ENCODE data around the gene KHDC4.

The KHDC4 gene

DNA sequence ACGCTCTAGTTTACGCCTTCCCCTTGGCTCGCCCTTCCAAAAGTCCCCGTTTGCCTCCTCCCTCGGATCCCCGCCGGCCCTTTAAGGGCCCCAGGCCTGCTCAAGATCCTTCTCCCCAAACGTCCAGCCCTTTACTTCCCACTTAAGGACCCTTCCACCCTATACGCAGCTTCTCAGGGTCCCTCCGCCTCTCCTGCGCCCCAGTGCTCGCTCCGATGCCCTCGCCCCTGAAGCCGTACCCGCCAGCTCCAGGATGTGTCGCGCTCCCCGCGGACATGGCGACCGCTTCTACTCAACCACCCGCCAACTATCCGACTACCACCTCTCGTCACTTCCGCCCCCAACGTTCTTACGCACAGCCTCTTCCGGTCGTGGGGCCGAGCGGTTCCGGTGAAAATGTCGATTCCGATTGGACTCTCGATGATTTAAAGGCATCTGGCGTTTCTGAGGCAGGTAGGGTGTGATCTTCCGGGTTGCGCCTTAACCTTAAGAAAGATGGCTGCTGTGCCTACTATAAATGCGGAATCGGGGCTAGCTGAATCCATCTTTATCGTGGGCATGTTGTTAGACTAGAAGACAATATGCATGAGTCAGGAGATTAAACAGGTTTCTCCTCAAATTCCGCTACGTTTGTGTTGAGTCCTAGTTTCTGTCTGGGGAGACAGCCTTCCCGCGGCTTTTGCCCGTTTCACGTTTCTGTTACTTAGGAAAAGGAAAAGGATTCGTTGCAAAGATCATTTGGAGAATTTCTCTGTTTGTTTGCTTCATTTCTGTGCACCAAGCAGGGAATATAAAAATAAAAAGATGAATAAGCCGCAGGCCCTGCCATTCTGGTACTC is at the start of gene KHDC4:
Gene KHDC4 (minus strand): TSS at position 317 of the 839 bp plus-strand sequence. CDS start 40 bp downstream, at position 277.
- peak; percentile 89 for DNase-seq (ENCODE audit: low read depth)

DNA sequence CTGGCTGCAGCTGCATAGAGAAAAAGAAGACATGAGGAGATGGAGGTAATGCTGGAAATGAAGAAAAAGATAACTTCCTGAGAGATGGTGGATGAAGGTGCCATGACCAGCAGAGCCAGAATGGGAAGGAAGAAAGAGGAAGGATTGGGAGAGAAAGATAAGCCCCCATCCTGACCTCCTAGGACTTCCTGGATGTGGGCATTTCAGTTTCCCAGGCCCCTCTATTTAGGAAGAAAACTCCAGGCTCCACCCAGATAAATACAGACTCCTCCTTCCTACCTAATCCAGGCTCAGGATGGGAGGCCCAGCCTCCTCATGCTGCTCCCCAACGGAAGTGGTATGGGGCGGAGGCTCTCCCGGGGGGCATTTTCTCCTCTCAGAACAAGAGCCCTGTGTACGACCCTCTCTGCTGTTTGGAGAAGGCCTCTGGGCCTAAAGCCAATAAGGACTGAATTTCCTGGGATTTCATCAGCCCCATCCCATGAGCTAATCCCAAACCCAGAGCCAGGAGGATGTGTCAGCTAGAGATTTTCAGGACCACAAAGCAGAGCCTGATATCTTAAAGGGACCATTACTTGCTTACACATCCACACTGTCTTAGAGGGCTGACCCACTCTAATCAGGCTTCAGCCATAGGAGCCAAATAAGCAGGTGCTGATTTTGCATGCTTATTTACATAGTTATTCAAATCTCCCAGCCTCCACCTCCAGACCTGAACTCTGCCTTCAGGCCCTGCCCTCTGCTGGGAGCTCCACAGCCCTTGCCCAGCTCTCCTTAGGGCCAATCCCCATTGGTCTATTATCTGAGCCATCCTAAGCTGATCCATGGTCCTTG is 49.2 kb upstream of the KHDC4 start:
- no peak for DNase-seq (ENCODE audit: low read depth)

GRCh38 chr1:155982106-155982505 is 47.9 kb upstream of the KHDC4 start:
- DNase-seq (ENCODE audit: low read depth), result no peak

GRCh38 chr1:155981266-155982088 is 47.3 kb upstream of the KHDC4 start:
- DNase-seq (ENCODE audit: low read depth), result no peak

- no peak for DNase-seq (ENCODE audit: low read depth)
These were observed 45.6 kb upstream of the KHDC4 start for GRCh38 chr1:155979597-155980343.

- no peak for DNase-seq (ENCODE audit: low read depth)
These were observed 44.8 kb upstream of the KHDC4 start for GRCh38 chr1:155978973-155979429.

DNA sequence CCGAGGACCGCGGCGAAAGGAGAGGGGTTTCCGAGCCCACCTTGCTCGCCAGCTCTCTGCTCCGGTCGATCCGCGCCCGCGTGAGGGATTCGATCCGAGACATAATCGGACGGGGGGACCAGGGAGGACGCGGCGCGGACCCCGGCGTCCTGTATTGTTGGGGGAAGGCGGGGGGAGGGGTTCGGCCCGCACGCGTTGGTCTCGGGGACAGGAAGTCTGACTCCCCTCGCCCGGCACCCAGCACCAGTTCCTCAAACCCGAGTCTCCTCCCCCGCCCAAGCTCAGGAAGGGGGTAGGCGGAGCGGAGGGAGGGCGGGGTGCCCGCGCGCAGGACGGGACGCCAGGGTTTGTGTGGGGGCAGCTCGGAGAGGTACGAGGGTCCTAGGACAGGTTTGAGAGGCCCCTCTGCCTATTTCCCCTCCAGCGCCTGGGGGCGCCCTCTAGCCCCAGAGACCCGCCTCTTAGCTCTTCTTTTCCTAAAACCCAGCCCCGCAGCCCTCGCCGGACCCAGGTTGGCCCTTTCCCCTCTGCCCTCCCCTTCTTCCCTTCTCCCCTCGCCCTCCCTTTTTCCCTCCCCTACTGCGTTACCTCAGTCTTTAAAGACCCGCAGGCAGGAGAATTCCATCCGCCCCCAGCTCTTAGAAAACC is 44.2 kb upstream of the KHDC4 start, which contains the start of gene ARHGEF2:
Gene ARHGEF2 (minus strand): TSS at position 223 of the 648 bp plus-strand sequence. CDS start 120 bp downstream, at position 103.
- peak; percentile 78 for DNase-seq (ENCODE audit: low read depth)

DNA sequence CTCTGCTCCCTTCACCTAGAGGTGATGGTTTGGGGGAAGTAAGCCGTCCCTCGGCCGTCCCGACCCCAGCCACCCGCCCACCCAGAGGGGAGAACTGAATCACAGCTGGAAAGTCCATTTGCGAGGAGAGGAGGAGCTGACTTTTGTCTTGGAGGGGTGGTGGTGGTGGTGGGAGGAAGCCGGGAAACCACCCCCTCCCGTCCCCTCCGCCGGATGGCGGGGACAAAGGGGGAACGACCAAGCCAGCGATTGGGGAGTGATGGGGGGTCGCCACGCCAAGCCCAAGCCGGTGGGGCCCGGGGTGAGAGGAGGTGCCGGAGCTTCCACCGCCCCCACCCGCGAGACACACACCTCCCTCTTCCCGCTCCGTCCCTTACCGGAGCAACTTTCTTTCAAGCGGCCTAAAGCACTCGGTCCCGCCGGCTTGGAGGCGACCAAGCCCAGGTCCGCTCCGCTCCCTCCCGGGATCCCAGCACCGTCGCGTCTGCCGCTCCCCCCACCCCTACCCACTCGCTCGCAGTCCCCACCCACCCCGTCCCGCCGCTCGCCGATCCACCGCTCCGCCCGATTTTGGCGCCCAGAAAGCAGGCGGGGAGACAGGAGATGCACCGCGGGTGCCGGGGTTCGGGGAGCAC is 43.6 kb upstream of the KHDC4 start:
- peak; percentile 62 for DNase-seq (ENCODE audit: low read depth)

DNA sequence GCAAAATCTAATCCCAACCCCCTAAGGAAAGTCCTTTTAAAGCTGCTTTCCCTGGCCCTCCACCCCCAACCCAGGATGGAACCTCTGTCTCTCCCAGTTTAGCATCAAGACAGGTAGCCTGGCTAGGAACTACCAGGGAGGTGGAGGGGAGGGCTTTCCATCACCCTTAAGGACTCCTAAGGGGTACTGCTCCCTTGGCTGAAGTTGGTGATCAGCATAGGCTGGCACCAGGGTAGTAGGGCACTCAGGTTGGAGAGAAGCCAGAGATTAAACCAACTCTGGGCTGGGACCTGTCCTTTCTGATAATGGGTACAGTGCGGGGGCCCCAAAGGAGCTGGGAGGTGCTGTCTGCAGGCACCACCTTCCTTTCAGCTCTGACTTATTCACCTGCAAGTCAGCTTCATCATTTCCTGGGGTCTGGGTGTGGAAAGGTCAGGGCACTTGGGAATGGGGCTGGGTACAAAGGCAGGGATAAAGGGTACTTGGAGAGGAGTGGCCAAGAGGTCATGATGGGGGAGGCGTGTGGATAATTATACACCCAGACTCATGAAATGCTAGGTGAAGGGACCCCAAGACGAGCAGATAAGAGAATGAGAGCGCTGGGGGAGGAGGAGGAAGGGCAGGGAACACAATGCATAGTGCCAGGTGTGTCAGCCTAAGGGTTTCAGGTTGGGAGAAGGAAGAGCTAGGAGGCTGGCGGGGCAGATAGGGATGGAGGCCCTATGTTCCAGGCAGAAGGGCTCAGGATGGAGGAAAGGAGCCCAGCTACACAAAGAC is 42.9 kb upstream of the KHDC4 start:
- DNase-seq (ENCODE audit: low read depth), result no peak

GRCh38 chr1:155976062-155976912 is 42.1 kb upstream of the KHDC4 start:
- no peak for DNase-seq (ENCODE audit: low read depth)

DNA sequence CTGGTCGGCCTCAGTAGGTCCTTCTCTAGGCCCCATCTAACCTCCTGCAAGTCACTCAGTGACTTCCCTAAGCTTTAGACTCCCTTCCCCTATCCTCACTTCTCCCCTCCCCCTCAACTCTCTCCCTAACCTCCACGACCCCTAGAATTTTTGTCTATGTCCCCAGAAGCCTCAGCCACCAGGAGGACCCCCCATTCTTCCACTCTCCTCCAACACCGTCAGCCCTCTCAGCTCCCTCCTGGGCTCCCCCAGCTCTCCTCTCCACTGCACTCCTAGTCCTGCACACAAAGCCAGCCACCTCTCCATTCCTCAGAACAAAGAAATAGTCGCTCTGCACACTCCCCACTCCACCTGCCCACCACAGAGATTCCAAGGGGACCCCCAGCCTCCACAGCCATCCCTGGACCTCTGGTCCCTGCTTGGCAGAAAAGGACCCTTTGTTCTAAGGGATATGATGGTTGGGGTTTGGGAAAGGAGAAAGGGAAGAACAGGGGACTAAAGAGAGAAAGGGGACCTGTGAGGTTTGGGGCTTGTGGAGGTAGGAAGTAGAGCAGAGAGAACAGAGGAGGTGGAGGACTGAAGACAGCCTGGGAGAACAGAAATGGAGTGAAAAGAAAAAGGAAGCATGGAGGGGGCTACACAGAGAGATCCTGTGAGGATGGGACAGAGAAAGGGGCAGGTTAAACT is 41.3 kb upstream of the KHDC4 start:
- no peak for DNase-seq (ENCODE audit: low read depth)

- no peak for DNase-seq (ENCODE audit: low read depth)
These were observed 40.2 kb upstream of the KHDC4 start for GRCh38 chr1:155974208-155975115.

GRCh38 chr1:155973723-155974122 is 39.5 kb upstream of the KHDC4 start:
- no peak for DNase-seq (ENCODE audit: low read depth)

DNA sequence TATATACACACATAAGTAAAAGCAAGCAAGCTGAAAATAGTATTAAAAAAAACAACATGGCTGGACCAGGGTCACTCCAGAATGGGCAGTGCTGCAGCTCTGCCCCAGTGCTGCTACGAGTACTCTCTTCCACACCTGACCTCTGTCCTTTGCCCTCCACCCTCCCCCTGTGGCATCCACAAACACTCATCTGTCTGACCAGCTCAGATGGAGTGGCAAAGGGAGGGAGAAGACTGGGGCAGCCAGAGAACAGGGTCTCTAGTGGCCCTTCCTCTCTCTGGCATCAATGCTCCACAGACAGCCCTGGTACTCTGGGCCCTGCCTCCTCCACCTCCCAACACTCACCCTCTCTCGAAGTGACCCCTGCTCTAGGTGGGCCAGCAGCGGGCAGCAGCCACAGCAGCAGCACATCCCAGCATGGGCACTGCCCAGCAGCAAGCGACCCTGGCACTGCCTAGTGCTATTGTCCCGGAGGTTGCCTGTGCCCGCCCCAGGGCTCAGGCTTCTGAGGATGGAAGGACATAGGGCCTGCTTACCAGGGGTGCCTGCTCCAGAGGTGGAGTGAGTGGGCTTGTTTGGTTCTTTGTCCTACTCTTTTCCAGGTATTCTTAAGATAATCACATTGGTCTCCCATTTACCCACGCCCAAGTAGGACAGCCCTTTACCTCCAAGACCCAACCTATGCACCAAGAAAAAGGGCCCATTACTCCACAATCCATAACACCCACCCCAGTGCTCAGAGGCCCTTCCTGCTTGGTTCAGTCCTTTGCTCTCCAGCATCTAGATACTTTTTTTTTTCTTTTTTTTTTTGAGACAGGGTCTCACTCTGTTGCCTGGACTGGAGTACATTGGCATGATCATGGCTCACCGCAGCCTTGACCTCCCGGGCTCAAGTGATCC is 37.9 kb upstream of the KHDC4 start:
- DNase-seq (ENCODE audit: low read depth), result no peak

GRCh38 chr1:155970531-155971167 is 36.4 kb upstream of the KHDC4 start:
- DNase-seq (ENCODE audit: low read depth), result no peak
